Measurements from ENCODE around the gene ZNF846. TPM values are rescaled to one million over a fixed set of nuclear protein-coding genes. Genes with fewer than 3 reads are reported as not detected.
"Not testable (repeated sequence)": the region's sequence is repeated elsewhere in the genome, so short reads cannot be mapped to it uniquely, and the experiment has no call there.

Gene ZNF846
- total and polyA plus RNA-seq, 3 donors from 2014 or later: 48.1 to 63.3 (median 50.5) TPM

GRCh38 chr19:9789066-9789465 lies 20.5 kb upstream of the ZNF846 start:
- intact Hi-C loops (cut with DNase I; ENCODE audit: low total_unique reads): no loop called here
- 60% methylated on average over 11 of the region's 11 CpGs for WGBS, 2 donors
- Histone ChIP-seq H3K36me3 (ENCODE audit: low read depth, missing control alignments) (no peaks in the 10 kb centered on the region), H3K4me3 (no peak overlapping the region), H3K27ac (peak overlapping the region; percentile 88 to 95), H3K27me3 (no peaks in the 10 kb centered on the region), H3K9me3 (no peaks in the 10 kb centered on the region), H3K4me1 (peaks cover 34% of the 10 kb centered on the region)
- peak; percentile 35 for DNase-seq
- TF ChIP-seq POLR2A (IDR thresholded peaks at IDR 0.05) (no peak), CTCF (IDR thresholded peaks at IDR 0.05) (no peak)

- DNase-seq; H3K4me3 ChIP-seq; H3K36me3 ChIP-seq (ENCODE audit: low read depth, missing control alignments); intact Hi-C loops (cut with DNase I; ENCODE audit: low total_unique reads); H3K27me3 ChIP-seq; H3K9me3 ChIP-seq: not testable (repeated sequence)
- peaks cover 37% of the 10 kb centered on the region for H3K4me1 ChIP-seq
- peak overlapping the region; percentile 88 to 95 for H3K27ac ChIP-seq
- WGBS, 2 donors: 88% methylated on average over 13 of the region's 13 CpGs
Measured at GRCh38 chr19:9788604-9789003, 20.1 kb upstream of the ZNF846 start.

- TF ChIP-seq CTCF (IDR thresholded peaks at IDR 0.05): no peak
- TF ChIP-seq POLR2A (IDR thresholded peaks at IDR 0.05): no peak
Measured at GRCh38 chr19:9786819-9787218, 18.3 kb upstream of the ZNF846 start.

GRCh38 chr19:9786342-9786741 lies 17.8 kb upstream of the ZNF846 start:
- H3K9me3 ChIP-seq: no peaks in the 10 kb centered on the region
- DNase-seq: no peak
- H3K27ac ChIP-seq: peak overlapping the region; percentile 99
- H3K36me3 ChIP-seq (ENCODE audit: low read depth, missing control alignments): no peaks in the 10 kb centered on the region
- intact Hi-C loops (cut with DNase I; ENCODE audit: low total_unique reads): no loop called here
- TF ChIP-seq POLR2A (IDR thresholded peaks at IDR 0.05) (no peak), CTCF (IDR thresholded peaks at IDR 0.05) (no peak)
- 39 to 40% methylated on average over 9 of the region's 9 CpGs for WGBS, 2 donors
- peak overlapping the region; percentile 78 to 89 for H3K4me3 ChIP-seq
- peaks cover 36% of the 10 kb centered on the region for H3K4me1 ChIP-seq
- H3K27me3 ChIP-seq: no peaks in the 10 kb centered on the region

More at GRCh38 chr19:9786819-9787218, 18.3 kb upstream of the ZNF846 start:
- Histone ChIP-seq H3K27me3 (no peaks in the 10 kb centered on the region), H3K4me3 (peak overlapping the region; percentile 78 to 89), H3K36me3 (ENCODE audit: low read depth, missing control alignments) (no peaks in the 10 kb centered on the region), H3K4me1 (peaks cover 37% of the 10 kb centered on the region), H3K9me3 (no peaks in the 10 kb centered on the region), H3K27ac (peak overlapping the region; percentile 99)
- WGBS, 2 donors: 81 to 82% methylated on average over 8 of the region's 8 CpGs
- intact Hi-C loops (cut with DNase I; ENCODE audit: low total_unique reads): no loop called here
- no peak for DNase-seq

- Histone ChIP-seq H3K9me3 (no peaks in the 10 kb centered on the region), H3K27me3 (no peaks in the 10 kb centered on the region), H3K36me3 (ENCODE audit: low read depth, missing control alignments) (no peaks in the 10 kb centered on the region), H3K4me3 (peak overlapping the region; percentile 78 to 89), H3K4me1 (peaks cover 29% of the 10 kb centered on the region), H3K27ac (peak overlapping the region; percentile 99)
- WGBS, 2 donors: 1 to 2% methylated on average over 56 to 66 of the region's 74 CpGs
- intact Hi-C loops (cut with DNase I; ENCODE audit: low total_unique reads): no loop called here
- TF ChIP-seq POLR2A (IDR thresholded peaks at IDR 0.05) (peak; percentile 51), CTCF (IDR thresholded peaks at IDR 0.05) (peak in 1 of 3 experiments; percentile 8)
- DNase-seq: peak; percentile 99
Measured at GRCh38 chr19:9785367-9786331, 17.1 kb upstream of the ZNF846 start.

GRCh38 chr19:9784163-9784496 lies 15.6 kb upstream of the ZNF846 start:
- intact Hi-C loops (cut with DNase I; ENCODE audit: low total_unique reads); H3K9me3 ChIP-seq; H3K27me3 ChIP-seq; DNase-seq; H3K4me3 ChIP-seq; H3K36me3 ChIP-seq (ENCODE audit: low read depth, missing control alignments): not testable (repeated sequence)
- Histone ChIP-seq H3K27ac (peak overlapping the region; percentile 11 to 80), H3K4me1 (peaks cover 16% of the 10 kb centered on the region)
- 51 to 63% methylated on average over 6 of the region's 6 CpGs for WGBS, 2 donors

Data from testis (tissue), 3 donors.